ENCODE measurements around the gene MPPED1.

DNA sequence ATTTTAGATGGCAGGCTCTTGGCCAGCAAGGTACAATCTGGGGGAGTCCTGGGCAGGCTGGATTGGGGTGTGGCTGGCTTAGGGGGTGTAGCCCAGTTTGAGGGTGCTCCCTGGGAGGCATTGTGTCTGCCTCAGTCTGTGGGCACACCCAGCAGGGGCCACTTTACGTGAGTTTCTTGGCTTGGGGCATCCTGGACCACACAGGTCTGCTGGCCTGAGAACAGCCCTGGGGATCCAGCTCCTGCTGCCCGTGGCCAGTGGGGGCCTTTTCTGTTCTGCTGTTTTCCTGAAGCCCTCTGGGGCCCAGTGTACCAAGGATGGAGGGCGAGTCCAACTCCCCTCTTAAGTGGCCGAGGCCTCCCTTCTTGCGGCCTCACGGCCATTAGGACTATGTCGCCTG lies 71.9 kb downstream of the MPPED1 start:
- TF ChIP-seq, protein P1, sequence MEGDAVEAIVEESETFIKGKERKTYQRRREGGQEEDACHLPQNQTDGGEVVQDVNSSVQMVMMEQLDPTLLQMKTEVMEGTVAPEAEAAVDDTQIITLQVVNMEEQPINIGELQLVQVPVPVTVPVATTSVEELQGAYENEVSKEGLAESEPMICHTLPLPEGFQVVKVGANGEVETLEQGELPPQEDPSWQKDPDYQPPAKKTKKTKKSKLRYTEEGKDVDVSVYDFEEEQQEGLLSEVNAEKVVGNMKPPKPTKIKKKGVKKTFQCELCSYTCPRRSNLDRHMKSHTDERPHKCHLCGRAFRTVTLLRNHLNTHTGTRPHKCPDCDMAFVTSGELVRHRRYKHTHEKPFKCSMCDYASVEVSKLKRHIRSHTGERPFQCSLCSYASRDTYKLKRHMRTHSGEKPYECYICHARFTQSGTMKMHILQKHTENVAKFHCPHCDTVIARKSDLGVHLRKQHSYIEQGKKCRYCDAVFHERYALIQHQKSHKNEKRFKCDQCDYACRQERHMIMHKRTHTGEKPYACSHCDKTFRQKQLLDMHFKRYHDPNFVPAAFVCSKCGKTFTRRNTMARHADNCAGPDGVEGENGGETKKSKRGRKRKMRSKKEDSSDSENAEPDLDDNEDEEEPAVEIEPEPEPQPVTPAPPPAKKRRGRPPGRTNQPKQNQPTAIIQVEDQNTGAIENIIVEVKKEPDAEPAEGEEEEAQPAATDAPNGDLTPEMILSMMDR (conservative IDR thresholded peaks at IDR 0.05; ENCODE audit: low read depth, low read length) = no peak
- TF ChIP-seq EZH2 (IDR thresholded peaks at IDR 0.05; ENCODE audit: borderline replicate concordance, low read depth, low read length, poor library complexity, severe bottlenecking) = no peak

All from A673 (cell line).